Myocyte (in vitro differentiated cells): ENCODE results near the gene BCL2L2. TPM values are rescaled to one million over a fixed set of nuclear protein-coding genes. Genes with fewer than 3 reads are reported as not detected.
"Not testable (repeated sequence)": the region's sequence is repeated elsewhere in the genome, so short reads cannot be mapped to it uniquely, and the experiment has no call there.

Experiments used
- DNase-seq: peaks from one replicate; pipeline ENCODE4 v3.0.0-alpha.2; 2012; ENCODE audit warnings: low read depth
- polyA plus RNA-seq: library from polyadenylated mRNA; unstranded; fragments of >200 nt; gene quantifications from one replicate; pipeline ENCODE4 v1.2.1, GENCODE V29; 2012; ENCODE audit warnings: missing spikeins
- total RNA-seq: library from RNA; depleted of rRNA; stranded (reverse); fragments of >200 nt; gene quantifications from 2 replicates; pipeline ENCODE4 v1.2.3, GENCODE V29; 2014

The BCL2L2 gene
- 19.4 and 22.0 TPM in 2 replicates for total RNA-seq
- polyA plus RNA-seq: 49.1 TPM

- DNase-seq: peak; percentile 91
Observed at GRCh38 chr14:23306412-23307145, at the start of gene BCL2L2. Gene BCL2L2 (plus strand): TSS chr14:23306833. CDS start chr14:23307768, 935 bp downstream.

GRCh38 chr14:23258256-23258655, 48.4 kb upstream of the BCL2L2 start:
- no peak for DNase-seq

GRCh38 chr14:23259426-23259825, 47.2 kb upstream of the BCL2L2 start:
- no peak for DNase-seq

- DNase-seq: not testable (repeated sequence)
Observed at GRCh38 chr14:23260849-23261248, 45.8 kb upstream of the BCL2L2 start.

GRCh38 chr14:23269193-23269592, 37.4 kb upstream of the BCL2L2 start:
- DNase-seq: no peak

- no peak for DNase-seq
Observed at GRCh38 chr14:23275412-23275811, 31.2 kb upstream of the BCL2L2 start.

GRCh38 chr14:23277189-23277588, 29.4 kb upstream of the BCL2L2 start:
- DNase-seq: no peak

GRCh38 chr14:23277928-23278327, 28.7 kb upstream of the BCL2L2 start:
- DNase-seq: peak; percentile 24

- DNase-seq: no peak
Observed at GRCh38 chr14:23281247-23281646, 25.4 kb upstream of the BCL2L2 start.

GRCh38 chr14:23284654-23285529, 21.7 kb upstream of the BCL2L2 start:
- DNase-seq: peak; percentile 16

- DNase-seq: no peak
Observed at GRCh38 chr14:23285530-23286019, 21.1 kb upstream of the BCL2L2 start.

GRCh38 chr14:23286020-23286901, 20.4 kb upstream of the BCL2L2 start, which contains the start of gene HOMEZ:
Gene HOMEZ (minus strand): TSS chr14:23286132. CDS start chr14:23285952, 180 bp downstream.
- DNase-seq: peak; percentile 99

- no peak for DNase-seq
Observed at GRCh38 chr14:23286902-23287479, 19.6 kb upstream of the BCL2L2 start.

- peak; percentile 69 for DNase-seq
Observed at GRCh38 chr14:23294734-23295561, 11.7 kb upstream of the BCL2L2 start.

- no peak for DNase-seq
Observed at GRCh38 chr14:23296012-23296777, 10.4 kb upstream of the BCL2L2 start.

GRCh38 chr14:23297096-23297495, 9.5 kb upstream of the BCL2L2 start:
- DNase-seq: no peak

- DNase-seq: no peak
Observed at GRCh38 chr14:23297611-23298277, 8.9 kb upstream of the BCL2L2 start.

GRCh38 chr14:23299211-23299957, 7.2 kb upstream of the BCL2L2 start:
- peak; percentile 64 for DNase-seq
